PC-9 (cell line): ENCODE measurements around the gene SMAD5. TPM values are rescaled to one million over a fixed set of nuclear protein-coding genes. Genes with fewer than 3 reads are reported as not detected.

Experiments used
- BruUV-seq: library from RNA; stranded (reverse); fragments of 400-500 nt; replicated peaks from 2 replicates; lab custom pipeline; 2021; lab: Mats Ljungman, UMichigan
- CTCF ChIA-PET: fragments of 300-600 bp; sonication (Branson Sonifier 250); formaldehyde crosslinking; loops from one replicate; lab custom pipeline; 2022; ENCODE audit warnings: antibody characterized with exemption; lab: Charles Lee
- POLR2A ChIA-PET: fragments of 300-600 bp; sonication (Branson Sonifier 250); formaldehyde crosslinking; loops from one replicate; lab custom pipeline; 2022; ENCODE audit warnings: antibody characterized with exemption; ENCODE audit not compliant: unreplicated experiment; lab: Charles Lee
- DNase-seq, 2 experiments: peaks; one replicate each; pipeline versions ENCODE4 v3.0.0 to v3.0.0-alpha.2; 2015 to 2022; ENCODE audit warnings: mixed read lengths in 1 of 2
- H2AFZ ChIP-seq: fragments of 200-600 bp; sonication (generic); 2 replicates; pipeline ENCODE4 v1.8.1; 2017; ENCODE audit warnings: antibody characterized with exemption
- H3F3A ChIP-seq: fragments of 200-600 bp; sonication (generic); 2 replicates; pipeline ENCODE4 v1.8.1; 2017; ENCODE audit warnings: antibody characterized with exemption, mild to moderate bottlenecking, low read depth; ENCODE audit not compliant: insufficient read depth
- H3K27ac ChIP-seq: fragments of 200-600 bp; sonication (generic); 2 replicates; pipeline ENCODE4 v1.6.1; 2016; ENCODE audit warnings: mixed run types
- H3K27me3 ChIP-seq: fragments of 200-600 bp; sonication (generic); 2 replicates; pipeline ENCODE4 v1.6.1; 2016; ENCODE audit warnings: low read depth, mixed run types; ENCODE audit not compliant: insufficient read depth
- H3K36me3 ChIP-seq: fragments of 200-600 bp; sonication (generic); 2 replicates; pipeline ENCODE4 v1.6.1; 2016; ENCODE audit warnings: low read depth, mixed run types
- H3K4me1 ChIP-seq: fragments of 200-600 bp; sonication (generic); replicated peaks from 2 replicates; pipeline ENCODE4 v1.6.1; 2016; ENCODE audit warnings: mixed run types; ENCODE audit not compliant: insufficient read depth
- H3K4me2 ChIP-seq: fragments of 200-600 bp; sonication (generic); 2 replicates; pipeline ENCODE4 v1.6.1; 2017; ENCODE audit warnings: mixed run types
- H3K4me3 ChIP-seq: fragments of 200-600 bp; sonication (generic); 2 replicates; pipeline ENCODE4 v1.6.1; 2016; ENCODE audit warnings: mixed run types
- H3K79me2 ChIP-seq: fragments of 200-600 bp; sonication (generic); 2 replicates; pipeline ENCODE4 v1.6.1; 2017; ENCODE audit warnings: low read depth, mixed run types
- H3K9me2 ChIP-seq: fragments of 200-600 bp; sonication (generic); 2 replicates; pipeline ENCODE4 v1.8.1; 2017; ENCODE audit warnings: mild to moderate bottlenecking; ENCODE audit not compliant: insufficient read depth
- H3K9me3 ChIP-seq: fragments of 200-600 bp; sonication (generic); 2 replicates; pipeline ENCODE4 v1.8.1; 2016; ENCODE audit warnings: low read depth; ENCODE audit not compliant: insufficient read depth
- H4K20me1 ChIP-seq: fragments of 200-600 bp; sonication (generic); 2 replicates; pipeline ENCODE4 v1.8.1; 2017; ENCODE audit not compliant: insufficient read depth
- CTCF ChIP-seq: fragments of 200-600 bp; sonication (generic); conservative IDR thresholded peaks from 2 replicates; pipeline ENCODE4 v1.6.1; 2017; ENCODE audit warnings: mixed run types, antibody characterized with exemption, mild to moderate bottlenecking, moderate library complexity
- EZH2 ChIP-seq: fragments of 200-600 bp; sonication (generic); IDR thresholded peaks from 2 replicates; pipeline ENCODE4 v1.8.0; 2017; ENCODE audit warnings: antibody characterized with exemption, low read depth
- intact Hi-C: fragments of 100-400 bp; cut with micrococcal nuclease; formaldehyde crosslinking; loops from one replicate; pipeline ENCODE4 v1.10.0; 2022; ENCODE audit not compliant: unreplicated experiment
- total RNA-seq: library from RNA; stranded (reverse); gene quantifications from 2 replicates; pipeline ENCODE4 v1.2.3, GENCODE V29; 2021

Gene SMAD5
- total RNA-seq, 1 experiment from 2014 or later = 50.6 TPM

- POLR2A ChIA-PET = no interaction called here
- Histone ChIP-seq H3K4me3 (no peak overlapping the region), H3K27me3 (no peaks in the 10 kb centered on the region), H2AFZ (no peak overlapping the region), H3K27ac (no peak overlapping the region), H3K79me2 (no peaks in the 10 kb centered on the region), H4K20me1 (no peaks in the 10 kb centered on the region), H3F3A (no peaks in the 10 kb centered on the region), H3K36me3 (no peaks in the 10 kb centered on the region), H3K9me2 (no peaks in the 10 kb centered on the region), H3K4me1 (peaks cover 5% of the 10 kb centered on the region), H3K9me3 (no peaks in the 10 kb centered on the region), H3K4me2 (no peak overlapping the region)
- intact Hi-C loops = no loop called here
- BruUV-seq = no TSS peak
- CTCF ChIA-PET = no interaction called here
- no peak for DNase-seq
- TF ChIP-seq CTCF = no peak
- TF ChIP-seq EZH2 = no peak
Observed at GRCh38 chr5:136195971-136196820, 63.6 kb downstream of the SMAD5 start.

- no peak for TF ChIP-seq EZH2
- no peak for TF ChIP-seq CTCF
- Histone ChIP-seq H2AFZ (no peak overlapping the region), H3K79me2 (no peaks in the 10 kb centered on the region), H3K27ac (no peak overlapping the region), H3K9me3 (no peaks in the 10 kb centered on the region), H3K9me2 (no peaks in the 10 kb centered on the region), H3K27me3 (no peaks in the 10 kb centered on the region), H3K36me3 (no peaks in the 10 kb centered on the region), H3K4me3 (no peak overlapping the region), H3F3A (no peaks in the 10 kb centered on the region), H4K20me1 (no peaks in the 10 kb centered on the region), H3K4me2 (no peak overlapping the region), H3K4me1 (peaks cover 5% of the 10 kb centered on the region)
- intact Hi-C loops = no loop called here
- BruUV-seq = no TSS peak
- ChIA-PET POLR2A (no interaction called here), CTCF (no interaction called here)
- peak; percentile 37 to 52 for DNase-seq
Observed at GRCh38 chr5:136197462-136198142, 65.0 kb downstream of the SMAD5 start.

DNA sequence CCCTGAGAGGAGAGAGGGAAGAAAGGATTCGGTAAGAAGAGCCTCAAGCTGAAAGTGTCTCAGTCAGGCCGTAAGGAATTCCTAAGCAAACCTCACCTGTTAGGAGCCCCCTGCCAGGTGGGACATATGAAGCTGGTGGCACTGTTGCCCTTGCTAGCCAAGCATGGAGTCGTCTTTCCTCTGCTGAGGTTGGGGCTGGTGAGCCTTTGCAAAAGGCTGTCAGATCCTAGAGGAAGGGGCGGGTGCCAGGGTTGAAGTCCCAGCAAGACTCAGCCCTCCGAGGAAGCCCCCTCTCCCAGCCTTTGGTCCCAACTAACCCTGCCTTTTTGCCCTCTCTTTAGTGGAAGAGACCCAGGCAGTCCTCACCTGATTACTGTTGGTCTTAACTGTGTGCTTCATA is 65.8 kb downstream of the SMAD5 start:
- TF ChIP-seq CTCF = no peak
- TF ChIP-seq EZH2 = no peak
- H3K9me3 ChIP-seq = no peaks in the 10 kb centered on the region
- H3K4me3 ChIP-seq = no peak overlapping the region
- H3K4me1 ChIP-seq = peaks cover 5% of the 10 kb centered on the region
- no peak overlapping the region for H3K27ac ChIP-seq
- H3K27me3 ChIP-seq = no peaks in the 10 kb centered on the region
- H3K4me2 ChIP-seq = no peak overlapping the region
- intact Hi-C loops = no loop called here
- H3F3A ChIP-seq = no peaks in the 10 kb centered on the region
- ChIA-PET POLR2A (no interaction called here), CTCF (no interaction called here)
- no peaks in the 10 kb centered on the region for H3K9me2 ChIP-seq
- H3K36me3 ChIP-seq = no peaks in the 10 kb centered on the region
- no peaks in the 10 kb centered on the region for H3K79me2 ChIP-seq
- no TSS peak for BruUV-seq
- H4K20me1 ChIP-seq = no peaks in the 10 kb centered on the region
- no peak for DNase-seq
- no peak overlapping the region for H2AFZ ChIP-seq
